Measurements from ENCODE around the gene NUP54. TPM values are rescaled to one million over a fixed set of nuclear protein-coding genes. Genes with fewer than 3 reads are reported as not detected.

Gene NUP54
- total RNA-seq: 10 to 100 TPM; 24.8 to 44.6 TPM

GRCh38 chr4:76148142-76148865 is at the start of gene NUP54:
NUP54 (minus strand) TSS chr4:76148397; CDS start chr4:76148374, 23 bp downstream.

DNA sequence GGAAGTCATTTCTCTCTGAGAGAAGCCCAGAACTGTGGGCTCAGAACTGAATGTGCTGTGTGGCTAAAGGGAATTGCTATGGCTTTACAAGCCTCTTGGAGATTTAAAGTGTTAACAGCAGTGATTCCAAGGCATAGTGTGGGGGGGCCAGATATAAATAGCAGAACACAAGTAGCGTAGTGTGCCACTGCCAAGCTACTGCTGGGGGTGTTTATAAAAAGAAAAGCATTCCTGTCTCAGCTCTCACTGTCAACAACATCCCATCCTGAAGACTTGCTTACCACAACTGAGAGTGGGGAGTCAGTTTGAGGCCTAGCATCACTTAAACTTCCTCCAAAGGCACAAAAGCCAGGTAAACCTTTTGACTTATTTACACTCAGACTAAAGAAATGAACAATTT is 73.7 kb downstream of the NUP54 start, which contains the start of gene ART3:
TSS of gene ART3 (plus strand) at position 242 of the 400 bp plus-strand sequence. CDS start 1,181 bp downstream, outside the sequence.

Other genes starting within 250 kb of the NUP54 start
- not detected for gene PPEF2, start 245.9 kb downstream of the NUP54 start, total RNA-seq
- 10 to 100 TPM in 1 of 2 donors, 1 to 10 TPM in 1; 8.3 to 17.0 TPM for gene NAAA, start 207.4 kb downstream of the NUP54 start, total RNA-seq
- 10 to 100 TPM; 35.1 to 50.6 TPM for gene SDAD1, start 157.5 kb downstream of the NUP54 start, total RNA-seq
- under 1 TPM; 0.33 to 0.34 TPM for gene CXCL9, start 140.9 kb downstream of the NUP54 start, total RNA-seq
- gene CXCL10, start 124.9 kb downstream of the NUP54 start, total RNA-seq: 10 to 100 TPM in 1 of 2 donors, 1 to 10 TPM in 1; 7.7 to 10.3 TPM
- 1 to 10 TPM in 1 of 2 donors, under 1 TPM in 1; 0.69 to 1.7 TPM for gene CXCL11, start 112.3 kb downstream of the NUP54 start, total RNA-seq
- 1 to 10 TPM; 2.4 to 3.3 TPM for gene ART3, start 73.7 kb downstream of the NUP54 start, total RNA-seq
- 100 to 1,000 TPM; 168 to 243 TPM for gene SCARB2, start 65.4 kb upstream of the NUP54 start, total RNA-seq
- under 1 TPM; under 0.01 to 0.34 TPM for gene FAM47E, start 103.3 kb upstream of the NUP54 start, total RNA-seq
- 1 to 10 TPM; 1.4 to 3.3 TPM for gene STBD1, start 158.3 kb upstream of the NUP54 start, total RNA-seq